ENCODE data around the gene KCNN3.
A peak's percentile ranks its signal among the peaks of the same experiment; 100 is the strongest.
"Not testable (repeated sequence)": the region's sequence is repeated elsewhere in the genome, so short reads cannot be mapped to it uniquely, and the experiment has no call there.

The KCNN3 gene

DNA sequence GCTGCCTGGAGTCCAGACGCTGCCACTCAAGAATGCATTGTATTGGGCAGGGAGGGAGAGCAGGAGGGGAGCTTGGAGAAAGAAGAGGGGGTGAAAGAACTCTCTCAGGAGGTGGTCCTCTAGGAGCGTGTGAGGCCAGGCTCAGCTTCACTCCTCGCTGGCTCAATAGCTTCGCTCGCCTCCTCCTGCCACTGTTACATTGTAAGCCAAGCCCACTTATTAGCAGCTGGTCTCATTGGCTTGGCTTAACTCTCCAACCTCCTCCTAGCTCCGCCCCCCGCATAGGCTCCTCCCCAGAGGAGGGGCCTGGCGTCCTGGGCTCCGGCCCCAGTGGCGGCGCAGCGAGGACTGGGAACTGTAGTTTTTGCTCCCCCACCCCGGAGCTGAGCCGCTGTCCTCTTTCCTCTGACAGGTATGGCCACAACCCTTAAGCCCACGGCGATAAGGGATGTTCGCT lies at the start of gene KCNN3:
KCNN3 (minus strand) TSS at position 167 of the 457 bp plus-strand sequence. CDS start 317 bp downstream, outside the sequence.
- DNase-seq = peak; percentile 99

DNA sequence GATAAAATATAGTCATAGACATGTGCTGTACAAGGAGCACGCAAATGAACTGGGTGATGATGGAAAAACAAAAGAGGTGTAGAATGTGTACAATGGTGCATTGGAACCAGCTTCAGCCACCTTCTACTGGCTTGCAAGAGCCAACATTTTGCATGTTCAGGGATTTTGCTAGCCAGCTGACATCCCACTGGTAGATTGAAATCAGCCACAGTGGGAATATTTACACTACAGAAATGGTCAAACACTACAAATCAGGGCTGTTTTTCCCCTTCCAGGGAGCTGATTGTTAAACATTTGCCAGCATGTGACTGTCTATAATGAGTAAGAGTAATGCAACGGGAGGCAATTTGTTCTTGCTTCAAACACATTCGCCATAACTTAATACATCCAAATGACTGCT lies 43.2 kb upstream of the KCNN3 start:
- DNase-seq = no peak

DNA sequence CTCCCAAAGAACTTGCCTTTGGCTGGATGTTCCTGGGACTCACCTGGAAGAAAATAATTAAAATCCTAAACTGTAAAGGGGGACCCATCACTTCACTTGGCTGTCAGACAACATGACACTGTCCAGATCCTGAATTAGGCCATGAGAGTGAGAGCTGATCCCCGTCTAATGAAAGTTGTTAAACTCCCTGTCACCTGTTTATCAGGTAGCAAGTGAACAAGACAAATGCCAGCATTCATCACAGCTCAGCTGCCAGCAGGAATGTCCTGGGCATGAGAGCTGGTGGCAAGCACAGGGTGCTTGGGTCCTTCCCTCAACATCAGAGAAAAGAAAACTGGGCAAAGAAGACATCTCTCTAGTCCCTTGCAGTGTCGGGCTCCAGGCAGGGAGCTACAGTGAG lies 42.7 kb upstream of the KCNN3 start:
- DNase-seq = no peak

DNA sequence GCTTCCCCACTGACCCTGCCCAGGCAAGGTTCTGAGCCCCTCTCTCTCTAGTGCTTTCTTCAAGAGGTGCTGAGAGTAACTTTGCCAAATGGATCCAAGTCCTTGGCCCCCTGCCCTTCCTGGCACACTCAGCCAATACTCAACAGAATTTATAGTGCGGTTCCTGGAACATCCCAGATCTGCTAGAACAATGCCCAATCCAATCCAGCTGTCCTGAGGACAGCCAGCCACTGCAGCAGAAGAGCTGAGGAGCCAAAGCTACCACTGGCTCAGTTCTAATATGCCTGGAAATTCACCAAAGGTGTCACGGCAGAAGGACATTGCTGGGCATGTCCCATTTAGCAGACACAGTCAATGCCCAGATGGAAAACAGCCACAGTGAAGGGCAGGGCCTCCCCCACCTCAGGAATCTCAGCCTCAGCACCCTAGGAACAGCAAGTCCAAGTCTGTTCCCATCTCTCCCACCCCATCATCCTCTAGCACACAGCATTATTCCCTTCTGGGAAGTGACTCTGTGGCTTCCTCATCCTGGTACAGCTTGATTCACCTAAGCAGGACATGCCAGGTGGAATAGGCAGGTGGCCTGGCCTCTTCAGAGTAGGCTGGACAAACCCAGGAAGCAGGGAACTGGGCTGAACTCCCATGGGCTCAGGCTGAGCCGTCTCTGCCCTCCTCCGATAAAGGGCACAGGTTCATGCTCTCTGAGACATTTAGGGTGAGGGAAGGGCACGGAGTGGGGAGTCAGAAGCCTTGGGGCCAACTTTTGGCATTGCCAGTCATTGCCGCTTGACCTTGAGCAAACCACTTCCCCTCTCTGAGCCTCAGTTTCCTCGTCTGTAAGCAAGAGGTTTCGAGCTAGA lies 41.8 kb upstream of the KCNN3 start:
- no peak for DNase-seq

DNA sequence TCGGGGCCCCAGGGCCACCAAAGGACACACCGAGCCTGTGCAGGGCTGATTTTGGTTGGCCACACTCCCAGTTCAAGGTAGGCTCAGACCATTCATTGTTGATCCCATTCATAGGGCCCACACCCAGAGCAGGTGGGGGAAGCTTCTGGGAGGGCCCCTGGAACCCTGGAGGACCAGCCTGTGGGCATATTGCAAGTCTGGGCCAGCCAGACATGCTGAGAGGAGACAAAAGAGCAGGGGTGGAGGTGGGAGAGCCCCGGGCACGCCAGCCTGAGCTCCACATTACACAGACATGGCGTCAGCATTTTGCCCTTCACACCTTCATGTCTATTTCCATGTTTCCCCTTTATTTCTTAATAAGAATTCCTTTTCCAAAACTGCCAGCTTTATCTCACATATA lies 40.8 kb upstream of the KCNN3 start:
- no peak for DNase-seq

DNA sequence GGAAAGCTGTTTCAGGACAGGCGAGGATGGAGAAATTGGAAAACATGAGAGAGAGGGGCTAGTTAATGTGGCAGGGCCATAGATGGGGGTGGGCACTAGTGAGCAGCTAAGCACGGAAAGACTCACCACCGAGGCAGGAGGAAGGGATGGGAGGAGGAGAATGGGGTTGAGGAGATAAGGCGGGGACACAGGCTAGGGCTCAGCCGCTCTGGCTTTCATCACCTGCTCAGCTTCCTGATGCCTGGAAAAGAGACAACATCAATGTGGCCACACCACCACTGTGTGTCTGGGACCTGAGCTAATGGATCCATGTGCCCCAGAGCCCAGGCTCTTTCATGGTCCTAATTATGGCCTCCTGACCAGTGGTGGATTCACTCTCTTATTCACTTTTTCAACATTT lies 38.9 kb upstream of the KCNN3 start:
- DNase-seq = no peak

DNA sequence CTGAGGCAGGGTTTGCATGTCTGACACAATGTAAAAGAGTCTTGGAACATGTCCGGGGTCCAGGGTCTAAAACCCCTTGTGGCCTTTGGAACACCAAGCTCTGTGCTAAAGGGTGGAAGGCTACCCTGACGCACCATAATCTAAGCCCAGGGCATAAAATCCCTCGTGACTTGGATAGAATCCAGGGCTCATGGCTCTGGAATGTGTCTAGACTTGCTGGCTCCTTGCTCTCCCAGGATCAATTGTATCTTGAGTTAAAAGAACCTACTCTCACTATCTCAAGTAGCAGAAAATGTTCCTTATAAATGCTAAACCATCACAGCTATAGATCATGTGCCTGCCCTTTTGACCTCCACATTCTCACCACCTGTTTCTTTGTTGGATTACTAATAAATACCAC lies 38.0 kb upstream of the KCNN3 start:
- DNase-seq = not testable (repeated sequence)

DNA sequence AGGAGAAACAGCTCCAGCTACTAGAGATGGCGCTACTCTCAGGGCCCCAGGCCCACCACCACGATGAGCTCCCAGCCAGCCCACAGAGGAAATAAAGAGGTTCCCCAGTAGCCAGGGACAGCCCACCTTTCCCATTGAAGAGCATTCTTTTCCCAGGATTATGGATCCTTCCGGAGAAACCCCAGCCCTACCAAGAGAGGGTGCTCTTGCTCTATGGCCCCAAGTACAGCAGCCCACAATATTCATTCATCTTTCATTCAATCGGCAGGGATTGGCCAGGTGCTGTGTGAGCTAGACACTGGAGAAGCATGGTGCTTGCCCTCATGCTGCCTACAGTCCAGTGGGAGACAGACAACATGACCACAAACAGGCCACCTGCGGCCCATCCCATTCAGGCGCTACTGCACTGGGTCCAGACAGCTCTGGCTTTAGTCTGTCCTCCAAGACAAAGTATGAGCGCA lies 36.6 kb upstream of the KCNN3 start:
- DNase-seq = peak; percentile 39

DNA sequence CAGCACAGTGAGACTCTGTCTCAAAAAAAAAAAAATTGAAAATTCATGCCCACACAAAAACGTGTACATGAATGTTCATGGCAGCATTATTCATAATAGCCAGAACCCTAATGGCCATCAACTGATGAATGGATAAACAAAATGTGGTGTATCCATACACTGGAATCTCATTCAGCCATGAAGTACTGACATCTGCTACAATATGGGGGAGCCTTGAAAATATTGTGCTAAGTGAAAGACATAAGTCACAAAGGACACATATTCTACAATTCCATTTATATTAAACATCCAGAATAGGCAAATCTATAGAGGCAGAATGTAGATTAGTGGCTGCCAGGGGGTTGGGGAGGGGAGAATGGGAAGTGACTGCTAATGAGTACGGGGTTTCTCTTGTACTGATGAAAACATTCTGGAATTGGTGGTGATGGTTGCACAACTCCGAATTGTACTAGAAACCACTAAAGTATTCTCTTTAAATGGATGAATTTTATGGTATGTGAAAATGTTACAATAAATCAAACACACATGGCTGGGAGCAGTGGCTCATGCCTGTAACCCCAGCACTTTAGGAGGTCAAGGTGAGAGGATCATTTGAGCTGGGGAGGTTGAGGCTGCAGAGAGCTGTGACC lies 33.0 kb upstream of the KCNN3 start:
- DNase-seq = no peak

DNA sequence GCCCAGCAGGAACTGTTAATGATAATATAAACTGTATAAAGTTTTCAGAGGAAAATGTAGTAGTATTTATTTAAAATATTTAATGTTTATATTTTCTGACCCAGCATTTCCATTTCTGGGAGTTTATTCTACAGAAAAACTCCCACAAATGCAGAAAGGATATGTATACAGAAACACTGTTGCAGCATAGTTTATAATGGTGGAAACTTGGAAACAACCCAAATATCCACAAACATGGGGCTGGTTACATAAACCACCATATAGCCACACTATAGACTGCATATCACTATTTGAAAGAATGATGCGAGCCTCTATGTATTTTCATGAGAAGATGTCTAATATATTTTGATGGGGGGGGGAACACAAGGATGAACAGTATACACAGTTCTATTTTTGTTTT lies 31.5 kb upstream of the KCNN3 start:
- DNase-seq = no peak

DNA sequence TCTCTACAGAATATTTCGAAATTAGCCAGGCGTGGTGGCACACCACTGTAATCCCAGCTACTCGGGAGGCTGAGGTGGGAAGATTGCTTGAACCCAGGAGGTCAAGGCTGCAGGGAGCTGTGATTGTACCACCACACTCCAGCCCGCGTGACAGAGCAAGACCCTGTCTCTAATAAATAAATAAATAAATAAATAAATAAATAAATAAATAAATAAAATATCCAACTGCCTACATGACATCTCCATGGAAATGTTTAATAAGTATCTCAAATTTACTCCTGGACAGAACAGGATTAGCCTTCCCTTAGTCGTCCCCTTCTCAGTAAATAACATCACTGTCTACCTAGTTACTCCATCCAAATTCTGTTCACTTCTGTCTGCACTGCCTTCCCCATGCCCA lies 29.0 kb upstream of the KCNN3 start:
- no peak for DNase-seq

DNA sequence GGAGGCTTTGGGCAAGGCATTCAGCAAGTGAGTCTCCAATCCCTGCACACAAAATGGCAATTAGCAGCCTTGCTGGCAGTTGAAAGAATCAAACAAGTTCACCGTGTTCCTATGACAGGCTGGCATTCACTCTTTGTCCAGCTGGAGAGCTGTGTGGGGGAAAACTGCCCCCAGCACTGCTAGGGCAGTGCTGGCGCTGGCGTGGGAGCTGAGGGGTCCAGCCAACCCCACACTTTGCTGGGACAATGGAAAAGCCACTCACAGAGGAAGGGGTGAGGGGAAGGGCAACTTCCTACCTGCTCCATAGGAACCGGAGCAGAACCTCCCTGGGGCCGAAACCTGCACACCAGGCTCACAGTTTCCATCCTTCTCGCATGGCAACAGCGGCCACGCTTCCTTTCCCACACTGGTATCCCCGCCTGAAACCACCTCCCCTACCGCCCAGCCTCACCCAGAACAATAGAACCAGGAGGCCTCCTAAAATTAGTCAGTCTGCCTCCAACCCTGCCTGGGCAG lies 26.7 kb upstream of the KCNN3 start:
- no peak for DNase-seq

DNA sequence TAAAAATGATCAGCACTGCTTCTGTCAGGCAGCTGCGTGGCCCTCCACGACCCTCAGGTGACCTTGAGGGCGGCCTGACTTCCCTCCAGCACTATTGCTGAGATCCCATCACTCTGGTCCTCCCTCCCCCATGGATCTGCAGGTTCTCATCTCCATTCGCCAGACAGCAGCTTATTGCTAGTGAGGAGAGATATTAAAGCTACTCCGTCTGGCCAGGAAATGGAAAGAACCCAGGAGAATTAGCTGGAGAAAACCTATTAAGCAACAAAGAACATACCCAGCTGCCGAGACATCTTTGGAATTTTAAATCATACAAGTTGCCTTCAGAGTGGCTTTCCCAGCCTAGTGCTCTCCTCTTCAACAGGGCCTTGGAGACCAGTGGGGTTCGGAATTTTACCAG lies 25.7 kb upstream of the KCNN3 start:
- peak; percentile 38 for DNase-seq

DNA sequence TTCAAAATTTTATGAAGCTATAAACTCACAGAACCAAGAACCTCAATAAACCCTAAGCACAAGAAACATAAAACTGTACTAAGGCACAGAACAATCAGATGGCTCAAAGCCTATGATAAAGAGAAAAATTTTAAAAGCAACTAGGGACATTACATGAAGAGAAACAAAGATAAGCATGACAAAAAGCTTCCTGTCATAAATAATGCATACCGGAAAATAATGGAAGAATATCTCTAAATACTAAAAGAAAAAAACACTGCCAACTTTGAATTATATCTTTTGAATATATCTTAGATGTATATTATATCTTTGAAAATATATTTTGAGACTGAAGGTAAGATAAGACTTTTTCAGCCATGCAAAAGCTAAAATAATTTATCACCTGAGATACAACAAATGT lies 21.4 kb upstream of the KCNN3 start:
- DNase-seq = no peak

DNA sequence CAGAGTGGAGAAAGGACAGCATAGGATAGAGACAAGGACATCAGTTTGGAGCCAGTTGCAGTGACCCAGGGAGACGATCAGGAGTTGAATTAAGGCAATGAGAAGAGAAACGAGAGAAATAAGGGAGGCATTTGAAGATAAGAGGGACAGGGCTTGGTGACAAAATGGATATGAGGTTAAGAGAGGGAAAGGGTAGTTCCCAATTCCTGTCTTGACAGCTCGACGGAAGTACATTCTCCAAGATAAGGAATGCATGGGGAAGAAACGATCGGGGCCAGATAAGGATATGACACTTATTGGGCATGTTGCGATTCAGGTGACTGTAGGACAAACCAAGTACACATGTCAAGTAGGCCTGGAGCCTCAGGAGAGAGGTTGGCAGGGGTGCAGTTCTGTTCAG lies 18.7 kb upstream of the KCNN3 start:
- DNase-seq = no peak

DNA sequence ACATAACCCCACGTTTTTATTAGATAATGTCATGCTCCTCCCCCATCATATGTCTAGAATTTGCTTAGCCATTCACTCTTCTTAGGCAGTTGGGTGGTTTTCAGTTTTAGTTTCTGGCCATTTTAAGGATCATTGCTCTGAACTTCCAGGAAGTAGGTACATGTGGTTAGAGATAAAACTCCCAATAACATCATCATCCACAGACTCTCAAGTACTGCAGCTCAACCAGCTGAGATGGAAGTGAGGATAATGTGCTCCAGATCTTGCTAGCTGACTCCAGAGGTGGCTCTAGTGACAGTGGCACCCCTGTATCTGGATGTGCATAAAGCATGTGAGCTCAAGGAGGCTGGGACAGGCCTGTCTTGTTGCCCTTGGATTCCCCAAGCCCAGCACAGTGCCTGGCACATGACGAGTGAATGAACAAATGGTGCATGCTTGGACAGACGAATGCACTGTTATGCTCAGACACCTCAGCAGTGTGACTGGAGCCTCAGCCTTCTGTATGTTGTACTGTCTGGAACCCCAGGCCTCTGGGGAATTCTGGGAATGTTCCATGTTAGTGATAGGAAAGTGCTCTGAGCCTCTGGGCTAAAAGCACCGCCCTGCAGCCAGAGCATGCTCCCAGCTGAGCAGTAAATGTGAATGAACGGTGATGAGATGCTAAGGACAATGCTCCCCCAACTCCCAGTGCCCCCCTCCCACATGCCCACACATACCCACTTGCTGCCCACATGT lies 16.4 kb upstream of the KCNN3 start:
- no peak for DNase-seq

DNA sequence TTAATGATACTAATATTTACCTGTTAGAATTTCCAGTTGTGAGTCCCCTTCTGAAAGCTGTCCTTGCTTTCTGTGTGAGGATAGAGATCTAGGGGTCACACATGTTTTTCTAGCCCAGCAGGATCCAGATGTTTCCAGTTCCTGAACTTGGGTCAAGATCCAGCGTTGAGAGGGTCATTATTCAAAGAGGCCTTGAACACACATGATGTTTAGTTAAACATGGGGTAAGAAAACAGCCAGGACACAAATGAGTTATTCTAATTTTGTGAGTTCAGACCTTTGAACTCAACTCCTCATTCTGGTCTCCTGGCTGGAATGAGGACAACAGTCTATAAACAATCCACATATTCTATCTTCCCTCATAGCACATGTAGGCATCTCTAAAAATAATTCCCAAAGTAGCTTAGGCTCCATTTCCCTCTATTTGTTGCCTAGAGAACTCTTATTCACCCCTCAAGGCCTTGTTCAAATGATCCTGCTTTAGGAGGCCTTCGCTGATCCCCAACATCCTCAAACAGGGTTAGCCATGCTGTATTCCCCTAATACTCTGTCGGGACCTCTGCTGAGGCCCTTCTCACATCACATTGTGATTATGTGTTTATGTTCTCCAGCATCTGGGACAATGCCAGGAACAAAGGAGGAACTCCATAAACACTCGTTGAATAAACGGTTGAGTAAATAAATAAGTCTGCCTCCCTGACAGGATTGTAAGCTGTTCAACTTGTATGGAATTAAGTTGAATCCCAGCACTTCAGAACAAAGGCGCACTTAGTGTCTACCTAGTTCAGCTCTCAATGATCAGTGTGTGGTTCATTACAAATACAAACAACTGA lies 15.0 kb upstream of the KCNN3 start:
- no peak for DNase-seq

DNA sequence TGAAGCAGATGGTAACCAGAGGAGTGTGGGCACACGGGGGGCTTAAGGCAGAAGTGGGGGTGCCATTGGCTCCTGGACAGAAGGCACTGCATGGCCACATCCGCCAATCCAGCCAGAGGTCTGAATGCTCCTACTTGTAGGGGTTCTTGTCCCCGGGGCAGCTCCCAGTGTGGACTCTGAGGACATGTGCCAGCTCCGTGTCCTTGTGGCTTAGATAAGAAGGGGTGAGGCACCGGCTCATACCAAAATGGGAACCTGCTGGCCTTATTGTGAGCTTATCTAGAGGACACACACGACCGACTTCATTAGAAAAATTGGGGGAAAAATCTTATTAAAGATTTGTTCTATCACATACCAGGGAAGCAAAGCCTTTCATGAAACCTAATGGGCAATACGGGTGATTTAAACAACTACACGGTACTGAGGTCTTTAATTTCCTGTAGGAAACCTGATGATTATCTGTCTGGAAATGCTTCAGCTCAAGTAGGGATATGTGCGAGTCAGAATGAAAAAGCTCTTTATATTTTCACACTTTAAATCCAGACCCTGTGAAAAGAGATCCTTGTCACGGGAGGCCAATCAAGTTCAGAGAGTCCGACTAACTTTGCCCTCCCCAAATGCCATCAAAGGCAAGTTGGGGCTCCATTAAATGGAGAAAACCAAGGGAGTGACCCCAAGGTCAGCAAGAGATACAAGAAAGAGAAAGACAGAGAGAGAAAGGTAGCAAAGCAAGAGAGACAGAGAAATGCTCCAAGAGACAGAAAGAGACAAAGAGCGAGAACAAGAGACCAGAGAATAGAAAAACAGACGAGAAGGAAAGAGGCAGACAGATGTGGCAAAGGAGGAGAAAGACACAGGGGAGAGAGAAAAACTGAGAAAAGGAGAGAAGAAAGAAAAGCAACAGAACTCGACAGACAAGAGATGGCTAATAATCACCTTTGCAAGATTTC lies 14.1 kb upstream of the KCNN3 start:
- DNase-seq = no peak

DNA sequence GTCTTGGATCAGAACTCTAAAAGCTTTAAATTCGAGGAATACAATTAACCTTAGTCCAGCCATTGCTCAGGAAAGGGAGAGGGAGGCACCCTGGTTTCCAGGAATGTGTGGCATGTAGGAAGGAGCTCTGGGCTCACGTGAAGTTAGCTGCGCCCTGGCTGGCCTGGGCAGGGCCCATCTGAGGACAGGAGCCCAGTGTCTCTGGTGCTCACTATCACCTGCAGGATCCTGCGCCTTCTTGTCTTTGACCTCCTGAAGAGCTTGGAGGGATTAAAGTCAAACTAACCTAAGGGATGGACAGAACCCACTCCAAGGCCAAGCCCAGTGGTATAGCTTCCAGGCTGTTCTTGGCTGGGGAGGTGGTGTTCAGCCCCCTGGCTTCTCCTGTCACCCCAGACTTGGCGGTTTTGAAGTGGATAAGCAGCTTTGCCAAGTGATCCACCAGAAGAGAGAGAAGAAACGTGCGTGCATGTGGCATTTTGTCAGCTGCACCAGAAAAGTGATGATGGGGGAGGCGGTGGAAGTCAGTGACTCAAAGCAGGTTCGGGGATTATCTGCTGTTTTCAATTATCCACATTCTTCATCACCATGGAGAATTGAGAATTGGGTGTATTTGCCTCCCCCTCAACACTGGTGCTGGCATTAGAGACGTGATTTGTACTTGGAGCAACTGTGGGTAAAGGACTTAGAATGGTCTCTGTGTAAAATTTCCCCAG lies 11.9 kb upstream of the KCNN3 start:
- DNase-seq = no peak

DNA sequence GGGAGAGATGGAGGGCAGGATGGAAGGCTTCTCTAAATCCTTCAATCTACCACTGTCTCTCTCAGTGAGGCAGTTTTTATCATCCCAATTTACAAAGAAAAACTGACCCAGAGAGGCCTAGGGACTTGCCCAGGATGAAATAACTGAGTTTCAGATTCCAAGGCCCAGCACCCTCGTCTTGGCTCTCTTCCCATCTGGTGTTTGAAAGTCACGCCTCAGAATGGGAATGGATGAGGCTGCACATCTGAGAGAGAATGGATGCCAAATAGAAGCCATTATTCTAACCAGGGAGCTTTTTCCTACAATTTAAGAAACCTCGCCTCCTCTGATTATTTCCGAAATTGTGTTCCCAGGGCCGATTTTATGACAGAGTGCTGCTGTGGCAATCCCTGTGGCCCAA lies 10.6 kb upstream of the KCNN3 start:
- DNase-seq = no peak

DNA sequence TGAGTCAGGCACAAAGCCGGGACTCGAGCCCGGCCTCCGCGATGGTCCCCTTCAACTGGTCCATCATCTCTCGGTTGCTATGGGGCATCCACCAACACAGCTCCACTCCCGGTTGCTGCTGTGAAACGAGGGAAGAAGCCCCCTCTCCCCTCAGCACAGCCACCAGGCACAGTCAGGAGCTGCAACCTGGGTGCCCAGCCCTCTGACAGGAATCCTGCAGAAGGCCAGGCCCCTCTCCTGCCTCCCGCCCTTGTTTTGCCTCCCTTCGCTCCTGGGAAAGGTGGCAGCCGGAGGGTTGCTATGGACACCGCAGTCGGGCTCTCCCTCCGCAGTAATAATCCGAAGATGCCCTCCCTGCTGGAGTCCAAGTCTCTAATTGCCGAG lies 8.9 kb upstream of the KCNN3 start:
- DNase-seq = peak; percentile 55

Data from NCI-H82 (cell line).